Ovary (tissue), 9 donors: Measurements from ENCODE around the gene MYO5B. TPM values are rescaled to one million over a fixed set of nuclear protein-coding genes. Genes with fewer than 3 reads are reported as not detected.

Experiments used
- DNase-seq, 5 donors: peaks; one replicate each; pipeline ENCODE4 v3.0.0-alpha.2; 2019 to 2020
- H3K27ac ChIP-seq, 2 donors: fragments of 200-600 bp; one replicate each; pipeline versions ENCODE4 v1.5.1 to v1.8.0; 2019 to 2022
- H3K27me3 ChIP-seq: fragments of 200-600 bp; one replicate; pipeline ENCODE4 v1.8.0; 2022
- H3K36me3 ChIP-seq: fragments of 200-600 bp; sonication (generic); one replicate; pipeline ENCODE4 v1.5.1; 2019
- H3K4me1 ChIP-seq: one replicate; pipeline ENCODE4 v1.8.1; 2013; ENCODE audit warnings: mild to moderate bottlenecking, moderate library complexity; ENCODE audit not compliant: insufficient read depth
- H3K4me3 ChIP-seq: fragments of 200-600 bp; sonication (generic); one replicate; pipeline ENCODE4 v1.5.1; 2017
- H3K9me3 ChIP-seq, 2 donors: fragments of 200-600 bp in 1 of 2; sonication (generic) in 1 of 2; one replicate each; pipeline versions ENCODE4 v1.5.1 to v1.8.1; 2013 to 2019; ENCODE audit warnings: mild to moderate bottlenecking in 1 of 2, moderate library complexity in 1 of 2
- CTCF ChIP-seq, 3 donors: fragments of 450-650 bp in 2 of 3; fragments of 200-600 bp in 1 of 3; IDR thresholded peaks; one replicate each; pipeline versions ENCODE4 v1.5.1 to v1.8.0; 2016 to 2022; ENCODE audit warnings: antibody characterized with exemption in 3 of 3, mild to moderate bottlenecking in 1 of 3
- EP300 ChIP-seq: sonication (generic); formaldehyde crosslinking; IDR thresholded peaks from one replicate; pipeline ENCODE4 v1.6.1; 2017; ENCODE audit warnings: antibody characterized with exemption
- POLR2A ChIP-seq: fragments of 450-650 bp; IDR thresholded peaks from one replicate; pipeline ENCODE4 v1.6.1; 2017; ENCODE audit warnings: antibody characterized with exemption, mild to moderate bottlenecking, moderate library complexity
- WGBS, 3 donors: extraction: QIAGEN DNeasy Blood & Tissue Kit in 1 of 3; methylation state at CpG; one replicate each; pipeline versions ENCODE4 v1.1.5 to v1.1.7; 2013 to 2017; 5-methylcytosine and 5-hydroxymethylcytosine counted together
- intact Hi-C, 4 donors: fragments of 100-400 bp; cut with DNase I; formaldehyde crosslinking; loops; one replicate each; pipeline versions ENCODE4 v1.11.0 to v1.15.1; 2022 to 2023
- polyA plus RNA-seq, 2 donors: library from polyadenylated mRNA; stranded (reverse); fragments of 200-250 nt in 1 of 2; fragments of 350-450 nt in 1 of 2; fragmentation: Illumina TruSeq in 1 of 2; extraction: RNeasy Lipid Tissue Mini Kit (QIAGEN cat#74804) in 1 of 2; gene quantifications; one replicate each; pipeline ENCODE4 v1.2.3, GENCODE V29; 2013 to 2014
- total RNA-seq, 7 donors: library from RNA; depleted of rRNA in 2 of 7; stranded (reverse); fragments of >200 nt in 2 of 7; fragmentation: NEBNext Ultra II Directional in 3 of 7; extraction: Animal tissue kit (Norgen Biotek cat#: 25700) in 3 of 7; gene quantifications; one replicate each; pipeline versions ENCODE4 v1.1.0 to v1.2.4, GENCODE V29; 2016 to 2023
- donor health status: DM: no; HTN: no; CAD: no; lungs with moderate emphysema.
- donor health status: DM: no; HTN: no; CAD: no.
- donor health status: Bipolar disorder and iron deficiency.
- donor health status: DM: yes; HTN: yes; CAD: no.
- donor health status: DM: no; HTN: no; CAD: no.
- donor health status: DM: yes; HTN: yes; CAD: no.

The MYO5B gene
- total and polyA plus RNA-seq, 9 donors: 0.25 to 25.5 (median 1.5) TPM

GRCh38 chr18:49854681-49855080, 340.3 kb downstream of the MYO5B start:
- no peak overlapping the region for H3K27ac ChIP-seq
- WGBS, 3 donors: 94 to 95% (median 94%) methylated on average over 3 of the region's 3 CpGs
- H3K36me3 ChIP-seq: no peaks in the 10 kb centered on the region
- no peak for DNase-seq
- H3K27me3 ChIP-seq: no peaks in the 10 kb centered on the region
- H3K9me3 ChIP-seq: no peaks in the 10 kb centered on the region
- no peak overlapping the region for H3K4me3 ChIP-seq
- H3K4me1 ChIP-seq: no peaks in the 10 kb centered on the region
- intact Hi-C loops: loop anchor here in 3 of 4 donors (5.0 to 10.0 kb wide), 3 partner anchors 297 to 342 kb away; no protein-coding TSS in a partner anchor
- TF ChIP-seq CTCF (IDR thresholded peaks at IDR 0.05) (no peak), POLR2A (no peak), EP300 (no peak)

- no peak for DNase-seq
- no peak overlapping the region for H3K4me3 ChIP-seq
- no peak overlapping the region for H3K27ac ChIP-seq
- no peaks in the 10 kb centered on the region for H3K9me3 ChIP-seq
- no peaks in the 10 kb centered on the region for H3K27me3 ChIP-seq
- H3K36me3 ChIP-seq: no peaks in the 10 kb centered on the region
- 77 to 96% (median 87%) methylated on average over 7 to 8 of the region's 8 CpGs for WGBS, 3 donors
- TF ChIP-seq EP300 (no peak), CTCF (IDR thresholded peaks at IDR 0.05) (no peak), POLR2A (no peak)
- intact Hi-C loops: loop anchor here in 2 of 4 donors (5.0 to 10.0 kb wide), 2 partner anchors 339 to 341 kb away; no protein-coding TSS in a partner anchor
- no peaks in the 10 kb centered on the region for H3K4me1 ChIP-seq
Measured at GRCh38 chr18:49853436-49853835, 341.5 kb downstream of the MYO5B start.

GRCh38 chr18:49853011-49853410, 341.9 kb downstream of the MYO5B start:
- no peak overlapping the region for H3K27ac ChIP-seq
- no peaks in the 10 kb centered on the region for H3K9me3 ChIP-seq
- TF ChIP-seq EP300: no peak
- TF ChIP-seq CTCF (IDR thresholded peaks at IDR 0.05): no peak
- TF ChIP-seq POLR2A: no peak
- intact Hi-C loops: loop anchor here in 2 of 4 donors (5.0 to 10.0 kb wide), 2 partner anchors 338 to 341 kb away; no protein-coding TSS in a partner anchor
- H3K4me3 ChIP-seq: no peak overlapping the region
- no peaks in the 10 kb centered on the region for H3K27me3 ChIP-seq
- no peaks in the 10 kb centered on the region for H3K4me1 ChIP-seq
- DNase-seq: no peak
- H3K36me3 ChIP-seq: no peaks in the 10 kb centered on the region
- WGBS, 3 donors: 77 to 86% (median 79%) methylated on average over 7 of the region's 7 CpGs

- H3K36me3 ChIP-seq: no peaks in the 10 kb centered on the region
- 72 to 78% (median 73%) methylated on average over 4 of the region's 4 CpGs for WGBS, 3 donors
- DNase-seq: no peak
- no peaks in the 10 kb centered on the region for H3K4me1 ChIP-seq
- no peaks in the 10 kb centered on the region for H3K9me3 ChIP-seq
- no peaks in the 10 kb centered on the region for H3K27me3 ChIP-seq
- intact Hi-C loops: loop anchor here in 2 of 4 donors (5.0 to 10.0 kb wide), 2 partner anchors 337 to 339 kb away; no protein-coding TSS in a partner anchor
- H3K27ac ChIP-seq: no peak overlapping the region
- no peak for TF ChIP-seq EP300
- TF ChIP-seq CTCF (IDR thresholded peaks at IDR 0.05): no peak
- TF ChIP-seq POLR2A: no peak
- H3K4me3 ChIP-seq: no peak overlapping the region
Measured at GRCh38 chr18:49851624-49852023, 343.3 kb downstream of the MYO5B start.
